ENCODE results near the gene ASB16. TPM values are rescaled to one million over a fixed set of nuclear protein-coding genes. Genes with fewer than 3 reads are reported as not detected.
"Not testable (repeated sequence)": the region's sequence is repeated elsewhere in the genome, so short reads cannot be mapped to it uniquely, and the experiment has no call there.

ASB16 gene
- total RNA-seq, 4 donors from 2014 or later, result 1.4 to 2.4 (median 1.7) TPM

GRCh38 chr17:44123356-44124117, 47.0 kb upstream of the ASB16 start, which contains the start of gene HDAC5:
TSS of gene HDAC5 (minus strand) at chr17:44123641. CDS start at chr17:44117515, 6,126 bp downstream.
- peak; percentile 96 to 97 for DNase-seq
- H3K36me3 ChIP-seq, result no peaks in the 10 kb centered on the region
- peaks cover 39 to 47% of the 10 kb centered on the region in 2 donors for H3K4me1 ChIP-seq
- H3K27me3 ChIP-seq, result no peaks in the 10 kb centered on the region
- WGBS, 2 donors, result 1% methylated on average over 19 to 33 of the region's 78 CpGs
- H3K27ac ChIP-seq, result peak within 1 kb of the TSS; percentile 93 to 95 (median 94)
- intact Hi-C loops (cut with DNase I), result loop anchor here (10.0 kb wide), 3 partner anchors 49 to 219 kb away; partner anchors contain the start of genes G6PC3, MPP2 and TMEM101
- TF ChIP-seq POLR2A (IDR thresholded peaks at IDR 0.05) (peak in 1 of 2 donors; percentile 92), CTCF (IDR thresholded peaks at IDR 0.05) (peak in 5 of 6 experiments; percentile 45 to 60 (median 52))
- H3K4me3 ChIP-seq (replicated peaks in 1 of 3), result peak within 1 kb of the TSS; percentile 66 to 96 (median 82)
- H3K9me3 ChIP-seq, result no peaks in the 10 kb centered on the region

GRCh38 chr17:44124118-44124438, 46.4 kb upstream of the ASB16 start:
- Histone ChIP-seq H3K27me3 (no peaks in the 10 kb centered on the region), H3K4me3 (replicated peaks in 1 of 3) (peak overlapping the region; percentile 20 to 96 (median 40)), H3K36me3 (no peaks in the 10 kb centered on the region), H3K4me1 (peaks cover 34 to 41% of the 10 kb centered on the region in 2 donors), H3K27ac (peak overlapping the region; percentile 68 to 94 (median 69)), H3K9me3 (no peaks in the 10 kb centered on the region)
- TF ChIP-seq CTCF (IDR thresholded peaks at IDR 0.05) (no peak), POLR2A (IDR thresholded peaks at IDR 0.05) (no peak)
- intact Hi-C loops (cut with DNase I), result loop anchor here (10.0 kb wide), 3 partner anchors 49 to 219 kb away; partner anchors contain the start of genes G6PC3, MPP2 and TMEM101
- WGBS, 2 donors, result 4 to 7% methylated on average over 8 of the region's 8 CpGs
- no peak for DNase-seq

- H3K27ac ChIP-seq, result no peak overlapping the region
- peaks cover 2 to 6% of the 10 kb centered on the region in 2 donors for H3K4me1 ChIP-seq
- H3K4me3 ChIP-seq (replicated peaks in 1 of 3), result no peak overlapping the region
- WGBS, 2 donors, result 88 to 90% methylated on average over 7 of the region's 7 CpGs
- intact Hi-C loops (cut with DNase I), result loop anchor here (10.0 kb wide), 3 partner anchors 54 to 224 kb away; partner anchors contain the start of genes G6PC3, MPP2 and TMEM101
- H3K9me3 ChIP-seq, result no peaks in the 10 kb centered on the region
- no peaks in the 10 kb centered on the region for H3K27me3 ChIP-seq
- H3K36me3 ChIP-seq, result no peaks in the 10 kb centered on the region
- TF ChIP-seq CTCF (IDR thresholded peaks at IDR 0.05) (no peak), POLR2A (IDR thresholded peaks at IDR 0.05) (no peak)
- DNase-seq, result no peak
Measured at GRCh38 chr17:44128383-44128782, 42.1 kb upstream of the ASB16 start.

- no peak for DNase-seq
- Histone ChIP-seq H3K9me3 (no peaks in the 10 kb centered on the region), H3K27me3 (no peaks in the 10 kb centered on the region), H3K4me3 (replicated peaks in 1 of 3) (no peak overlapping the region), H3K36me3 (no peaks in the 10 kb centered on the region), H3K27ac (no peak overlapping the region), H3K4me1 (no peaks in the 10 kb centered on the region)
- TF ChIP-seq CTCF (IDR thresholded peaks at IDR 0.05) (no peak), POLR2A (IDR thresholded peaks at IDR 0.05) (no peak)
- intact Hi-C loops (cut with DNase I), result no loop called here
- WGBS, 2 donors, result 88 to 93% methylated on average over 5 of the region's 5 CpGs
Measured at GRCh38 chr17:44130693-44131349, 39.7 kb upstream of the ASB16 start.

- H3K9me3 ChIP-seq; intact Hi-C loops (cut with DNase I); DNase-seq; H3K4me1 ChIP-seq; H3K27me3 ChIP-seq; H3K4me3 ChIP-seq (replicated peaks in 1 of 3); H3K36me3 ChIP-seq; H3K27ac ChIP-seq: not testable (repeated sequence)
- 91% methylated on average over 12 of the region's 12 CpGs for WGBS, 2 donors
Measured at GRCh38 chr17:44131372-44131771, 39.1 kb upstream of the ASB16 start.

All from thyroid gland (tissue), 4 donors.